Stimulated activated CD4-positive, alpha-beta T cell treated with anti-CD3 and anti-CD28 coated beads, Interleukin-1b, Interleukin-23, amount 100 ng/mL, for 48 hours (primary cell): ENCODE measurements around the gene GPRC5A.
A peak's percentile ranks its signal among the peaks of the same experiment; 100 is the strongest.

Experiments used
- DNase-seq: peaks from one replicate; pipeline ENCODE4 v3.0.0-alpha.2; 2020

The GPRC5A gene

GRCh38 chr12:12915656-12916055, 24.3 kb downstream of the GPRC5A start:
- DNase-seq, result no peak

GRCh38 chr12:12916135-12916944, 25.0 kb downstream of the GPRC5A start:
- peak; percentile 86 for DNase-seq

GRCh38 chr12:12917517-12917916, 26.2 kb downstream of the GPRC5A start:
- no peak for DNase-seq

- DNase-seq, result no peak
Observed at GRCh38 chr12:12918781-12919389, 27.5 kb downstream of the GPRC5A start.

GRCh38 chr12:12919666-12920435, 28.5 kb downstream of the GPRC5A start:
- no peak for DNase-seq

- DNase-seq, result no peak
Observed at GRCh38 chr12:12922191-12922616, 30.8 kb downstream of the GPRC5A start.

- DNase-seq, result no peak
Observed at GRCh38 chr12:12922978-12923377, 31.6 kb downstream of the GPRC5A start.

GRCh38 chr12:12924169-12924568, 32.8 kb downstream of the GPRC5A start:
- no peak for DNase-seq

GRCh38 chr12:12925388-12925787, 34.0 kb downstream of the GPRC5A start:
- DNase-seq, result no peak

GRCh38 chr12:12926571-12927071, 35.3 kb downstream of the GPRC5A start:
- DNase-seq, result no peak

- DNase-seq, result peak; percentile 8
Observed at GRCh38 chr12:12927211-12928079, 36.1 kb downstream of the GPRC5A start.

GRCh38 chr12:12929696-12930095, 38.3 kb downstream of the GPRC5A start:
- DNase-seq, result no peak

- DNase-seq, result no peak
Observed at GRCh38 chr12:12930633-12931219, 39.4 kb downstream of the GPRC5A start.

- no peak for DNase-seq
Observed at GRCh38 chr12:12933742-12934141, 42.4 kb downstream of the GPRC5A start.

- no peak for DNase-seq
Observed at GRCh38 chr12:12934556-12934955, 43.2 kb downstream of the GPRC5A start.

- no peak for DNase-seq
Observed at GRCh38 chr12:12936983-12937491, 45.7 kb downstream of the GPRC5A start.

- no peak for DNase-seq
Observed at GRCh38 chr12:12938541-12938940, 47.2 kb downstream of the GPRC5A start.

GRCh38 chr12:12939888-12940287, 48.5 kb downstream of the GPRC5A start:
- DNase-seq, result no peak

- DNase-seq, result no peak
Observed at GRCh38 chr12:12941450-12942350, 50.3 kb downstream of the GPRC5A start.

GRCh38 chr12:12943586-12944260, 52.4 kb downstream of the GPRC5A start:
- DNase-seq, result no peak
